Right atrium auricular region (tissue), 2 donors: ENCODE results near the gene GOT1. TPM values are rescaled to one million over a fixed set of nuclear protein-coding genes. Genes with fewer than 3 reads are reported as not detected.

Experiments
- DNase-seq: peaks from one replicate; pipeline ENCODE4 v3.0.0-alpha.2; 2019; ENCODE audit warnings: low spot score
- H3K27ac ChIP-seq, 2 donors: fragments of 200-600 bp; sonication (generic); 1 replicate in 1 of 2; 2 replicates in 1 of 2; pipeline ENCODE4 v1.5.1; 2016 to 2019
- H3K27me3 ChIP-seq, 2 donors: fragments of 200-600 bp; sonication (generic); one replicate each; pipeline versions ENCODE4 v1.5.1 to v1.6.0; 2017 to 2019
- H3K36me3 ChIP-seq: fragments of 200-600 bp; sonication (generic); one replicate; pipeline ENCODE4 v1.5.1; 2016
- H3K4me1 ChIP-seq, 2 donors: fragments of 200-600 bp; sonication (generic); one replicate each; pipeline versions ENCODE4 v1.5.1 to v1.6.0; 2017 to 2019
- H3K4me3 ChIP-seq, 2 donors: fragments of 200-600 bp; sonication (generic); 1 replicate in 1 of 2; 2 replicates in 1 of 2; pipeline ENCODE4 v1.5.1; 2017 to 2019; ENCODE audit warnings: mild to moderate bottlenecking in 1 of 2, moderate library complexity in 1 of 2
- H3K9me3 ChIP-seq, 2 donors: fragments of 200-600 bp; sonication (generic); one replicate each; pipeline ENCODE4 v1.5.1; 2019
- total RNA-seq, 2 donors: library from RNA; depleted of rRNA; stranded (reverse); fragments of >200 nt; gene quantifications; one replicate each; pipeline ENCODE4 v1.1.0, GENCODE V29; 2016
- TF ChIP-seq, protein P1 (sequence below), 2 donors: fragments of 200-600 bp; sonication (generic); IDR thresholded peaks; one replicate each; pipeline ENCODE4 v1.5.1; 2019; ENCODE audit warnings: antibody characterized with exemption in 2 of 2

The GOT1 gene
- total RNA-seq, 2 donors from 2014 or later, result 289 to 443 TPM

DNA sequence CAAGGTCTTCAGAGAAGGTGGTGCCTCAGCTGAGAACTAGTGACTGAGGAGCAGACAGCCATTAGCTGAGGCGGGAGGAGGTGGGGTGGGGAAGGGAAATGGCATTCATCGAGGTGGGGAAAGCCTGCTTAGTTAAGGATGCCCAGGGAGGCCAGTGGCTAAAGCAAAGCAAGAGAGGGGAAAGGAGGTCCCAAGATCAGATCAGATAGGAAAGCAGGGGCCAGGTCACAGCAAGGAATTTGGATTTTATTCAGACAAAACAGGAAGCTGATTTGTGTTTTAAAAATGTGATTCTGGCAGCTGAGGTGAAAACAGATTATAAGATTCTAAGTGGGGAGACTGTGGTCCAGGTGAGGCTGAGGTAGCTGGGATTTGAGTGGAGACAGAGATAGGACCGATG lies 55.5 kb downstream of the GOT1 start:
- no peaks in the 10 kb centered on the region for H3K9me3 ChIP-seq
- DNase-seq, result no peak
- H3K27ac ChIP-seq, result no peak overlapping the region
- no peaks in the 10 kb centered on the region for H3K36me3 ChIP-seq
- H3K4me3 ChIP-seq, result no peak overlapping the region
- TF ChIP-seq, protein P1, sequence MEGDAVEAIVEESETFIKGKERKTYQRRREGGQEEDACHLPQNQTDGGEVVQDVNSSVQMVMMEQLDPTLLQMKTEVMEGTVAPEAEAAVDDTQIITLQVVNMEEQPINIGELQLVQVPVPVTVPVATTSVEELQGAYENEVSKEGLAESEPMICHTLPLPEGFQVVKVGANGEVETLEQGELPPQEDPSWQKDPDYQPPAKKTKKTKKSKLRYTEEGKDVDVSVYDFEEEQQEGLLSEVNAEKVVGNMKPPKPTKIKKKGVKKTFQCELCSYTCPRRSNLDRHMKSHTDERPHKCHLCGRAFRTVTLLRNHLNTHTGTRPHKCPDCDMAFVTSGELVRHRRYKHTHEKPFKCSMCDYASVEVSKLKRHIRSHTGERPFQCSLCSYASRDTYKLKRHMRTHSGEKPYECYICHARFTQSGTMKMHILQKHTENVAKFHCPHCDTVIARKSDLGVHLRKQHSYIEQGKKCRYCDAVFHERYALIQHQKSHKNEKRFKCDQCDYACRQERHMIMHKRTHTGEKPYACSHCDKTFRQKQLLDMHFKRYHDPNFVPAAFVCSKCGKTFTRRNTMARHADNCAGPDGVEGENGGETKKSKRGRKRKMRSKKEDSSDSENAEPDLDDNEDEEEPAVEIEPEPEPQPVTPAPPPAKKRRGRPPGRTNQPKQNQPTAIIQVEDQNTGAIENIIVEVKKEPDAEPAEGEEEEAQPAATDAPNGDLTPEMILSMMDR (IDR thresholded peaks at IDR 0.05), result no peak
- H3K27me3 ChIP-seq, result no peaks in the 10 kb centered on the region
- no peaks in the 10 kb centered on the region for H3K4me1 ChIP-seq

DNA sequence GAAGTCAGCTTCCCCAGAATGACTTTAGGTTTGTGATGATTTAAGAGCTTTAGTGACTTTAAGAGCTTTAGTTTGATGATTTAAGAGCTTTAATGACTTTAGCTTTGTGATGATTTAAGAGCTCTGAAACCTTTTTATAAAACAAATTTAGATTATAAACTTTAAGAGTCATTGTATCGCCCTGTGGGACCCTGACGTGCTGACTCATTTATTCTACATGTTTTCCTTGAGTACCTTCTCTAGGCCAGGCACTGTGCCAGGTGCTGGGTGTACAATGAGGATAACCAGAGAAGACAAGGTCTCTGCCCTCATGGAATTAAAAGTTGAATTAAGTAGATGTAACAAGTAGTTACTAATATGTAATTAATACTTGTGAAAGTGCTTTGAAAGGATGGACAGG lies 55.9 kb downstream of the GOT1 start:
- Histone ChIP-seq H3K27me3 (no peaks in the 10 kb centered on the region), H3K4me1 (no peaks in the 10 kb centered on the region), H3K4me3 (no peak overlapping the region), H3K36me3 (no peaks in the 10 kb centered on the region), H3K9me3 (no peaks in the 10 kb centered on the region), H3K27ac (no peak overlapping the region)
- TF ChIP-seq, protein P1 (IDR thresholded peaks at IDR 0.05), result no peak
- no peak for DNase-seq

DNA sequence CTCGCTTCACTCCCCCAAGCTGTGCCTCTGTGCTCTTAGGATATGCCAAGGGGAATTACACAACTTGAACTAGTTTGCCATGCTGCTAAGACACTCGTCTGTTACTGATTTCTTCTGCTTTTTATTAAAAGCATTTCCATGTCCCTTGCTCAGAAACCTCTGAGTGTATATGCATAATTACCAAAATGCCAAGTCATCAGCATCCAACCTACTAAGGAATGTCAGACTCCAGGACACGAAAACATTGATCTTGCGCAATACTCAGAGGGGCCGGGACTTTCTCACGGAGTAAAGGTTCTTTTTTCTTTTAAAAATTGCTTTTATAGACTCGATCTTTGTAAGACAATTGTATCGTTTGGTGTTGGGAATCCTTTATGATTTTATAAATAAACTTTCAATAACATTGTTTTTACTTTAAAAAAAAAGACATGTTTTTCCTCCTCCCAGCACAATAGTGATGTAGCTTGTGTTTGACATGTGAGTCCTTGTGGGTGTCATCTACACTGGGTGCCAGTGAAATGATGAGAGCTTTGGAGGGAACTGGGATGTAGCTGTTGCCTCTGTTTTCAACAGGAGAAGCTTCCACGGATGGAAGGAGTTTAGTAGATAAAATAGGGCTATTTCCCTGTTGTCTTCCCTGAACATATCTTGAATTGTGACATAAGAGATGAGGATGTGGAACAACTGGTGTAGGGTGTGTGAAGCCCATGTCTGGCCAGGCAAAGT lies 57.7 kb downstream of the GOT1 start:
- Histone ChIP-seq H3K36me3 (no peaks in the 10 kb centered on the region), H3K27me3 (no peaks in the 10 kb centered on the region), H3K9me3 (no peaks in the 10 kb centered on the region), H3K4me1 (no peaks in the 10 kb centered on the region), H3K27ac (no peak overlapping the region), H3K4me3 (no peak overlapping the region)
- no peak for DNase-seq
- TF ChIP-seq, protein P1 (IDR thresholded peaks at IDR 0.05), result no peak

DNA sequence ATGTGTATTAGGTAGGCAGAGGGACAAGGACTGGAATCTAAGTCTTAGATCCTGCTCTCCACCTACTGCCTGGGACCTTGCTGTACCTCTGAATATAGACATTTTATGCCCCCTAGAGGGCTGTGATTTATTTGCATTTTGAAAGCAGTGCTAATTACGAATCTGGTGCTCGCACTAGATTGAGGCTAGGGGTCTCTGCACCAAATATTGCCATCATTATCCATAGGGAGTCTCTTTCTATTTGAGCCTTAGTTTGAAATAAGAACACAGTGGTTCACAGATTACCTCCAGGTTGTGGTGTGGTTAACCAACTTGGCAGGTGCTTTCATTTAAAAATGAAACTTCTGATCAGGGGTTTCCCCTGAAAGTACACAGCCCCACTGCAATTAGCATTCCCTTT lies 59.4 kb downstream of the GOT1 start:
- TF ChIP-seq, protein P1 (IDR thresholded peaks at IDR 0.05), result peak; percentile 15 to 56
- DNase-seq, result no peak
- H3K36me3 ChIP-seq, result no peaks in the 10 kb centered on the region
- H3K4me1 ChIP-seq, result no peaks in the 10 kb centered on the region
- no peaks in the 10 kb centered on the region for H3K9me3 ChIP-seq
- no peaks in the 10 kb centered on the region for H3K27me3 ChIP-seq
- no peak overlapping the region for H3K27ac ChIP-seq
- H3K4me3 ChIP-seq, result no peak overlapping the region

DNA sequence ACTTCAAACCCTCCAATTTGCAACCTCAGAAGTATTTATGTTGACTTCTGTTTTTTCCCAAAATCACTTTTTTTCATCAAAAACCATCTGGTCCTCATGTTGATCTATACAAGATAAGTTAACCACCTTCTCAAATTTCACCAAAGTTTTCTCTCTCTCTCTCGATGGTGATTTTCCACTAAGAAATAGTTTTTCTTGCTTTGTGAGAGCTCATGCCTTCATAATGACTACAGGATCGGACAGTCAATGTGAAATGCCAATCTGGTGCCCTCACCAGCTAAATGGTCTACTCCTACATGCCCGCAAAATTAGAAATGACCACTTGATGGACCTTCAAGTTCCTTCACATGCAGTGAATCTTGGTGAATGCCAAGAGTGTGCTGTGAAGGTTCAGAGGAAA lies 60.9 kb downstream of the GOT1 start:
- Histone ChIP-seq H3K36me3 (no peaks in the 10 kb centered on the region), H3K4me3 (no peak overlapping the region), H3K27ac (no peak overlapping the region), H3K9me3 (no peaks in the 10 kb centered on the region), H3K4me1 (no peaks in the 10 kb centered on the region), H3K27me3 (no peaks in the 10 kb centered on the region)
- no peak for DNase-seq
- TF ChIP-seq, protein P1 (IDR thresholded peaks at IDR 0.05), result no peak

DNA sequence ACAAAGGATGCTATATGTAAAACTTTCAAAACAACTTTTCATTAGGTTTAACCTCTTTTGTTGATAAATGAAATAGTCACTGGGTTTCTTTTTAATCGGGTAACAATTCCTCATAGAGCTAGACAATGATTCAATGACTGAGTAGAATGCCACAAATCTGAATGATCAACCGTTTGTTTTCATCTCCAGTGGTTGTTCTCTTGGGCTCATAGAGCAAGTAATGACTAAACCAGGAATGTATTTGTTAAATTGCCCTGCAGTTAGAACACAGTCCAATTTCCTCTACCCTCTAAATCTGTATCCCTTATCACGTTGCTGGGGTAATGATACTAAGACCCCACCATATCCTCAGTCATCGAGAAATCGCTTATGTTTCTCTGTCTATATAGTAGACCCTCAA lies 61.3 kb downstream of the GOT1 start:
- no peaks in the 10 kb centered on the region for H3K27me3 ChIP-seq
- no peaks in the 10 kb centered on the region for H3K4me1 ChIP-seq
- no peaks in the 10 kb centered on the region for H3K36me3 ChIP-seq

More for the DNA sequence above, 61.3 kb downstream of the GOT1 start:
- DNase-seq, result no peak
- TF ChIP-seq, protein P1 (IDR thresholded peaks at IDR 0.05), result no peak
- H3K27ac ChIP-seq, result no peak overlapping the region
- H3K4me3 ChIP-seq, result no peak overlapping the region
- no peaks in the 10 kb centered on the region for H3K9me3 ChIP-seq
